ENCODE measurements around the gene CCDC154.

The CCDC154 gene

DNA sequence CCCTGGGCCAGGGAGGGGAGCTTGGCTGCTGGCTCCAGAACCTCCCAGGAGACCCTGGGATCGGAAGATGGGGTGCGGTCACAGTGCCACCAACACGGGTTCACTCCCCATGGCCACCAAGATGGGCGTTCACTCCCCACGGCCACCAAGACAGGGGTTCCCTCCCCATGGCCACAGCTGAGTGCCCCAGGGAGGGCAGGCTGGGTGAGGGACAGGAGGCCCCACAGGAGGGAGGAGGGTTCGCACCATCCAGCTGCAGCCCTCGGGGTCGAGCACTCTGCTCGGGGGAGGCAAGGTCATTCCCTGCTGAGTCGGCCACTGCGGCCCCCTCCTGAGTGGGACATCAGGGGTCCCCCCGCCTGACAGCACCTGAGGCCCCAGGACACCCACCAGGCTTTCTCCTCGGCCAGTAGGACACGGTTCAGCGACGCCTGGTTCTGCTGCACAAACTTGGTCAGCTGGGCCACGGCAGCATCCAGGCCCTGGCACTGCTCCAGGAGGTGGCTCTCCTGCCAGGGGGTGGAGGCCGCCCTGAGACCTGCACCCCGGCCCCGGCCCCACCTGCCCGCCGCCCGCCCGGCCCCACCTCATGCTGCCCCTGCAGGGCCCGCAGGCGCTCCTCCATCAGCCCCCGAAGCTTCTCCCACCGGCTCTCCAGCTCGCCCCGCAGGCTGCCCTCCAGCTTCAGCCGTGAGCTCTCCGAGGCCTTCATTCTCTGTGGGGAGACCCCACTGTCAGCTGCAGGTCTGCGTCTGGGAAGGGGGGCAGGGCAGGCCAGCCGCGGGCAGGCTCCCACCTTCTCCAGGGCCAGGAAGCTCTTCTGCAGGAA lies 5.9 kb downstream of the CCDC154 start:
- in situ Hi-C loops (cut with MboI; ENCODE audit: low sequenced_read_pairs), result no loop called here

DNA sequence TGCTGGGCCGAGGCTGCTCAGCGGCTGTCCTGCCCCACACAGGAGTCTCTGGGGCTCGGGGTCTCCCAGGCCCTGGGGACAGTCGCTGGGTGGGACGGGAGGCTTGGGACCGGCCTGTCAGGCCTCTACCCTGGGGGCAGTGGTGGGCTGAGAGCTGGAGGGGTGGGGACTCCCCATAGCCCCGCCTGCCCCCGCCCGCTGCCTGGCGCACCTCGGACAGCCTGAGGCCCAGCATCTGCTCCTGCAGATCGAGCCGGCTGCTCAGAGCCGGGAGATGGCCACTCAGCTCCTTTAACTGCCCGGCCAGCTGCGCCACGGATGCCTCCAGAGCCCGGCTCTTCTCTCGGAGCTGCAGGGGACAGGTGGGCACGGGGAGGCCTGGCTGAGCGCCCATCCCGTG lies 6.8 kb downstream of the CCDC154 start:
- in situ Hi-C loops (cut with MboI; ENCODE audit: low sequenced_read_pairs), result no loop called here

DNA sequence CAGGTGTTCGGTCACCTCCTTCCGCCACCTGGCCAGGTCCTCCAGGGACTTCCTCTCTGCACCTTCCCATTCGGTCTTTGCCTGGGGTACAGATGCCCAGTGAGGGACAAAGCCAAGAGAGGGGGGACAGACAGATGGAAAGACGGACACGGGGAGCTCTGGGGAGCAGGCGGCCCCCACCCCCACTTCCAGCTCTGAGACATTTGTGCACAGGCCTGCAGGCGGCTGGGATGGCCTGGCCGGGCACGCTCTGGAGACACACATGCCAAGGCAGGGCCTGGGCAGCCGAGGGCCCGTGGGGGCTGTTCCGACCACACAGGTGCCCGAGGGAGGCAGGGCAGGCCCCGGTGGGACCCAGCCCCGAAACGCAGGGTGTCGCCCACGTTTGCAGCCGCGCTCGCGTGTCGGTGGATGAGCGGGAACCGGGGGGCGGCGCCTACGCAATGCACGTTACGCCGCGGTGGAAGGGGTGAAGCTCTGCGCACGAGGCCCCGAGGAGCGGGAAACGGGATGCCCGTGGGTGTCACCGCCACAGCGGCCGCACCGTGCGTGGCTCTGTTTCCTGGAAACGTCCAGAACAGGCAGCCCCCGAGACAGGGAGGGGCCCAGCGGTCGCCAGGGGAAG lies 7.5 kb downstream of the CCDC154 start:
- in situ Hi-C loops (cut with MboI; ENCODE audit: low sequenced_read_pairs), result no loop called here

DNA sequence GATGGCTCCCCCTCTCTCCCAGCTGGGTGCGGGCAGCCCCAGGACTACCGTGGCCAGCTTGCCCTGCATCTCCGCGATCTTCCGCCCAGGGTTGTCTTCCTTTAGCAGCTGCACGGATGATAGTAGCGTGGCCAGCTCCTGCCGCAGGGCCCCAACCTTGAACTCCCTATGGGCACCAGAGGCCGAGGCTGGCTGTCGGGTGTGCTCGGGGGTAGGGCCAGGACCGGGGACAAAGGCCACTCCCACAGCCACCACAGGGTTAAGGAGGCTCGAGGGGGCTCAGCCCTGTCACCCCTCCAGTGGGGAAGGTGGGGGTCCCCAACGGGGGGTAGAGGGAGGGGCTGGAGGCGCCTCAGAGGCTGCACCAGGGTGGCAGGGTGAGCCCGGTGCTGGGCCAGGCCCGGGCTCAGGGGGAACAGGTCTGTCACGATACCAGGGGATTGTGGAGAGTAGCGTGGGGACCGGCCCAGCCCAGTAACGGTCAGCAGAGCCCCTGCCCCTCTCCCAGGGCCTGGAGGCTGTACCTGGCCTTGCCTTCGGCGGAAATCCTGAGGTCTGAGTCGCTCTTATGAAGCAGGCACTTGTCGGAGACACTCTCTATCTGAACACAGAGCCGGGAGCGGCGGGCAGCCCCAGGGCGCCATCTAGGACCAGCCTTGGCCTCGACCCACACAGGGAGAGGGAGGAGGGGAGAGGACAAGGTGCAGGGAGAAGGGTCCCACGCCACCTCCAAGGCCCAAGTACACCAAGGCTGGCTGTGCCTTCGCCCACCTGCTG lies 8.2 kb downstream of the CCDC154 start:
- in situ Hi-C loops (cut with MboI; ENCODE audit: low sequenced_read_pairs), result no loop called here

DNA sequence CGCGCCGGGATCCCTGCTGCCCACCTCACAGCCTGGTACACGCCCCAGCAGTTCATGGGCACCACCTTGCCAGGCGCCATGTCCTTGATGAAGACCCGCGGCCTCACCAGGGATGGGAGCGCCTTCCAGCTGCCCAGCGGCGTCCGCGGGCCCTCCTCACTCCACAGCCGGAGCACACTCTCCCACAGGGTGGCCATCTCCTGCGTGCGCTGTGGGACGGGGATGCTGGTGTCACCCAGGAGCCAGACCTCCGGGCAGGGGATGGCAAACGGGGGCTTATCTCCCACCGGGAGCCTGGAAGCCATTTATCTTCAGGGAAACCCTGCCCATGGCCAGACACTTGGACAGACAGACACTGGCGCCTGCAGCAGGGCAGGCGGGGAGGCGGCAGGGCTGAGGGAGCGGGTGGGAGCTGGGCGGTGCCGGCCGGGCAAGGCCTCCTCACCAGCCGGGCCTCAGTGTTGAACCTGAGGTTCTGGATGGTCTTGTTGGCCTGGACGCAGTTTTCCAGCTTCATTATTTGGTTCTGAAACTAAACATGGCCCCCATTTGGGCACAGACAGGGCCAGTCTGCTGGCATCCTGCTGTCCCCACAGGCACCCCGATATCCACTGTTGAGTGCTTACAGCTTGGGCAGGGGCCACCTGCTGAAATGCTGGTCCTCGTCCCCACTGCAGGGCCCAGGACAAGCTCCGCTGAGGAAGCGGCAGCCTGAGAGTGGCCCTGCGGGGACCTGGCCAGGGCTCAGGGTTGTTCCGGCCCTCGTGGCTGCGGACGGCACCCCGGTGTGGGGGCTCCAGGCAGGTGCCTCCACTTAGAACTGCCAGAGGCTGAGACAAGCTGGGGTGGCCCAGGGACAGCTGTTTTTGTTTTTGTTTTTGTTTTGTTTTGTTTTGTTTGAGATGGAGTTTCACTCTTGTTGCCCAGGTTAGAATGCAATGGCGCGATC lies 9.4 kb downstream of the CCDC154 start:
- in situ Hi-C loops (cut with MboI; ENCODE audit: low sequenced_read_pairs), result no loop called here

DNA sequence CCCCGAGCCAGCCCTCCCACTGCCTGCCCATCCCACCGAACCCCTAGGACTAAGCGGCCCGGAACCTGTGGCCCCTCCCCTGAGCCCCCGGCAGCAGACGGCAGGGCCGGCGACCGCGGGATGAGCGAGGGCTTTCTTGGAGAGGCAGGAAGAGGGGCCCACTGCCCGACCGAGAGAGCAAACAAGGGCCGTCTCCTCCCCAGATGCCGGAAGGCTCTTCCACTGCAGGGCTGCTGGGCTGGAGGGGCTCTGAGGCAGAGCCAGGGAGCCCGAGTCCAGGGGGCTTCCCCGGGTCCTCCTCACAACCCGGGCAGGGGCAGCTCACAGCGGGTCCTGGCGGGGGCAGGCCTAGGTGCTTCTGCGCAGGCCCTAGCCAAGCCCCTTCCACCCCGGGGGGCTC lies 10.6 kb downstream of the CCDC154 start:
- in situ Hi-C loops (cut with MboI; ENCODE audit: low sequenced_read_pairs), result no loop called here

DNA sequence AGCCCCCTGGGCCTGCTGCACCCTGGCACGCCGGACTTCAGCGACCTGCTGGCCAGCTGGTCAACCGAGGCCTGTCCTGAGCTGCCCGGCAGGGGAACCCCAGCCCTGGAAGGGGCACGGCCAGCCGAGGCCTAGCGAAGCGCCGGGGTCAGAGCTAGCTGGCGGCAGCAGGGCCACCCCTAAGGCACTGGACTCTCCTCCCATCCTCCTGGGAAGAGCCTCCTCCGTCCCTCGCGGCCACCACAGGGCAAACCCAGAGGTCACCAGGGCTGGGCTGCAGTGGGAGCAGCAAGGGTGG lies 11.1 kb downstream of the CCDC154 start:
- in situ Hi-C loops (cut with MboI; ENCODE audit: low sequenced_read_pairs), result no loop called here

DNA sequence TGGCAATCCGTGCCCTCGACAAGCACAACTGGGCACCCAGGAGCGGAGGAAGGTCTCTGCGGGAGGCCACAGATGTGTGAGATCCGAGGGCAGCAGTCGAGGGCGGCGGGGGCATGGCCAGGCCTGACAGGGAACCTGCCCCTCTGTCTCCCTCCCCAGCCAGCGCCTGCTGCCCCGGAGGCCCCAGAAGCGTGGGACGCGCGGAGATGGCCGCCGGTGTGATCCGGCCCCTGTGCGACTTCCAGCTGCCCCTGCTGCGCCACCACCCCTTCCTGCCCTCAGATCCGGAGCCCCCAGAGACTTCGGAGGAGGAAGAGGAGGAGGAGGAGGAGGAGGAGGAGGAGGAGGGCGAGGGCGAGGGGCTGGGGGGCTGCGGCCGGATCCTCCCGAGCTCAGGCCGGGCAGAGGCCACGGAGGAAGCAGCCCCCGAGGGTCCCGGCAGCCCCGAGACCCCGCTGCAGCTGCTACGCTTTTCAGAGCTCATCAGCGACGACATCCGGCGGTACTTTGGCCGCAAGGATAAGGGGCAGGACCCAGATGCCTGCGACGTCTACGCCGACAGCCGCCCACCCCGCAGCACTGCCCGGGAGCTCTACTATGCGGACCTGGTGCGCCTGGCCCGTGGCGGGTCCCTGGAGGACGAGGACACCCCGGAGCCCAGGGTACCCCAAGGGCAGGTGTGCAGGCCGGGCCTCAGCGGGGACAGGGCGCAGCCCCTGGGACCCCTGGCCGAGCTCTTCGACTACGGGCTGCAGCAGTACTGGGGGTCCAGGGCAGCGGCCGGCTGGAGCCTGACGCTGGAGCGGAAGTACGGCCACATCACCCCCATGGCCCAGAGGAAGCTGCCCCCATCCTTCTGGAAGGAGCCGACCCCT lies 11.7 kb downstream of the CCDC154 start:
- in situ Hi-C loops (cut with MboI; ENCODE audit: low sequenced_read_pairs), result no loop called here

DNA sequence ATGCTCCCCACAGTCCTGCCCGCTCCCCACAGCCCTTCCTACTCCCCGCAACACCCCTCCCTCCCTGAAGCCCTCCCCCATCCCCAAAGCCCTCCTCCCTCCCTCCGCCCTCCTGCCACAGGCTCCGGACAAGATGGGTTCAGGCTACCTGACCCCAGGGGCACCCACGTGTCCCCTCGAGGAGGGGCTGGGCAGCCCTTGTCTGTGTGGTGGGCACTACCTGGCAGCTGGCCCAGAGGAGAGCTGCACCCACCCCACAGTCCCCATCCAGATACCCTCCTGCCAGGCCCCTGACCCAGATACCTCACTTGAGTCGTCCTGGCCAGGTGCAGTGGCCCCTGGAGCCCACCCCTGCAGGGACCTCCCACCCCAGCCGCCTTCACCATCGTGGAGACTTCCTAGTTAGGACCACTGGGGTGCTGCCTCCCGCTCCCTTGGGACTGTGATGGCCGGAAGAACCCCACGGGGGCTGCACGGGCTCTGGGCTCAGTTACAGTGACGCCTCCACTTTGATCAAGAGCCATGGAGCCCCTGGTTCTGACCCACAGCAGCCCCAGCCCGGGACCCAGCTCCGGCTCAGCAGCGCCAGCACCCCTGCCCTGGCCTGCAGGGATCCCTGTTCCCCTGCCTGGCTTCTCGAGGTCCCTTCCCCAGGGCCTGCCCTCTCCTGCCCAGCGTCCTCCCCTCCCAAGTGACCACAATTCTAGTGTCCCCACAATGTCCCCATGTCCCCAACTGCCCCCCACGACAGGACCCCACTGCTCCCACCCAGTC lies 12.7 kb downstream of the CCDC154 start:
- in situ Hi-C loops (cut with MboI; ENCODE audit: low sequenced_read_pairs), result no loop called here

DNA sequence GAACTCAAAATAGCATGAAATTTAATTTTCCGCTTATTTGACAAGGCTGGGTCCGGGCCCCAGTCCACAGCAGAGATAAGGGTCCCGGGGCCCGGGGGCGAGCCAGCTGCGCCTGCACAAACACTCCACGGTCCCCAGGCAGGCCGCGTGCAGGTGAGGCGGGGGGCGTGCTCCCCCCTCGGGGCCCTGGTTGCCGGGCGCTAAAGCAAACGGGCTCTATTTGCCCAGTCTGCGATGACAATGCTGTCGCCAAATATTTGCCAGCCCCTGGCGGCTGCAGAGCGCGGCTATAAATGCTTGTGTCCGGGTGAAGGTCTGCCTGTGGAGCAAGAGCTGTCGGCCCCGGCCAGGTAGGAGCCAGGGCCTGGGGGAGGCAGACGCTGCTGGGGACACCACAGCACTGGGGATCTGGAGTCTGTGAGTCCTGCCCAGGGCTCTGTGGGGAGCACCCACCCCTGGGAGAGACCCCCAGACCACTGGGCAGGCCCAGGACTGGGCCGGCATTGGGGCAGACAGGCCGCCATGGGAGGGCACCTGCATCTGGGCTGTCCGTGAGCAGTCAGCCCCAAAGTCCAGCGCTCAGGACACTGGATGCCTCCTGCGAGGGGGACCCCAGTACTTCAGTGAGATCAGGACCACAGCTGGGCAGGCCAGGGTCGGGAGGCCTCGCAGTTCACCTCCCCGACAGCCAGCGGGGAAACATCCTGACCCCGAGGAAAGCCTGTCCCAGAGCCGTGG lies 13.4 kb downstream of the CCDC154 start, which contains the start of gene PERCC1:
Gene PERCC1 (plus strand): TSS at position 320 of the 738 bp plus-strand sequence. CDS start 1,516 bp downstream, outside the sequence.
- in situ Hi-C loops (cut with MboI; ENCODE audit: low sequenced_read_pairs), result no loop called here

DNA sequence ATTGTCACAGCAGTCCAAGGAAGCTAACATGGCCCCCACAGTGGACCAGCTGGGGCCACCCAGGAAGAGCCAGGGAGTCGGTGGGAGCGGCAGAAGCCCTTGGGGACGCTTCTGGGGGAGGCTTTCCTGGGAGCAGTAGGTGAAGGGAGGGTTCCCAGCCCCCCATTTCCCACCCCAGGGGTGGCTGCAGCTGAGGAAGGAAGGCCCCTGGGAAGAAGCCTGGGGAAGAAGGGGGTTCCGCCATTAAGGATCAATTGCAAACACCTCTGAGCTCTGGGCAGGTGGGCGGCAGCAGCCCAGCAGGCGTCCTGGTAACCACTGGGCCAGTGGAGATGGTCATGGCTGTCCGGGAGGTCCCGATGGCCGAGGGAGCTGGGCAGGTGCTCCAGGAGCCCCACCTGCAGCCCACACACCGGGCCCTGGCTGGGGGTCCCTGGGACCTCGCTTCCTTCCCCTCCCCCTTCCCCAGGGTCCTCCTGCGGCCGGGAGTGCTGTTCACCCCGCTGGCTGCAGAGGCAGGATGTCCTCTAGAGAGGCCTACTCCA lies 14.1 kb downstream of the CCDC154 start:
- in situ Hi-C loops (cut with MboI; ENCODE audit: low sequenced_read_pairs), result no loop called here

DNA sequence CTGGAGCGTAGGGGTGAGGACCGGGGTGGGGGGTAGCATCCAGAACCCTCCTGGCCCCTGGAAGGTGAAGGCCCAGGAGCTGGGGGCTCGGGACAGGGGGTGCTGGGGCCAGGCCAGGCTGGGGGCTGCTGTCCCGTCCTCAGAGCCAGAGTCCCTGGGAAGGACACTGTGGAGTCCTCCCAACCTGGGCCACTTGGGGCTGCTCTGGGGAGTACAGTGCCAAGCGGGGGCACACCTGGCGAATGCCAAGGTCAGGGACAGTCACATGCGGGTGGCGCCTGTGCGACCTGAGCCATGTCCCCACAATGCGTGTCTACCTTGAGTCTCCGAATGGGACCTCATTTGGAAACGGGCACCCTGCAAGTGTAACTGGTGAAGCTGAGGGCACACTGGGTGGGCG lies 14.7 kb downstream of the CCDC154 start:
- in situ Hi-C loops (cut with MboI; ENCODE audit: low sequenced_read_pairs), result no loop called here

DNA sequence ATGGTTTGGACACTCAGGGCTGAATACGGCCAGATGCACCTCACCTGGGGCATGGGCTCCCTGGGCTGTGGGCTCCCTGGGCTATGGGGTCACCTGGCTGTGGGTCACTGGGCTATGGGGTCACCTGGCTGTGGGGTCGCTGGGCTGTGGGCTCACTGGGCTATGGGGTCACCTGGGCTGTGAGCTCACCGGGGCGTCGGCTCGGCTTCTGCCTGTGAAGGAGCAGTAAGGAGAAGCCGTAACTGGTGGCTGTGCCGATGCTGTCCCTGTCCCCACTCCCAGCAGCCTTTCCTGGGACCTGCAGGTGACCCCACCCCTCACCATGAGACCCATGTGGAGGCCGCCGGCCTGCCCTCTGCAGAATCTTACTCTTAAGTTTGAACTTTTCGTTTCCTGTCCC lies 15.3 kb downstream of the CCDC154 start:
- in situ Hi-C loops (cut with MboI; ENCODE audit: low sequenced_read_pairs), result no loop called here

DNA sequence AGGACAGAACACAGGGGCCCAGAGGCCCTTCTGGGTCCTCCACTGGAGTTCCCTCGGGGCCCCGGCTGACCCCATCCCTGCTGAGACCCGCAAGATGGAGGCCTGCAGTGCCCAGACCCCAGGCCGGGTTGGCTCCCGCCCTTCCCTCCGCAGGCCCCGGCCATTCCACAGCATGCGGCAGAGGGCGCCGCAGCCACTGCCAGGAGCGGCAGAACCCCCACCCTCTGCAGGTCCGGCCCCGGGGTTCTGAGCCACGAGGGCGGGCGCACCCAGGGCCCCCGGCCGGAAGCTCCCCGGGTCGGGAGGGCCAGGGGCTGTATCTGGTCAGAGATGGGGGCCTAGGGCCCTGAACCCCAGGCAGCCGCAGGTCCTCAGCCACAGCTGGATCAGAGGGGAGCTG lies 15.8 kb downstream of the CCDC154 start:
- in situ Hi-C loops (cut with MboI; ENCODE audit: low sequenced_read_pairs), result no loop called here

DNA sequence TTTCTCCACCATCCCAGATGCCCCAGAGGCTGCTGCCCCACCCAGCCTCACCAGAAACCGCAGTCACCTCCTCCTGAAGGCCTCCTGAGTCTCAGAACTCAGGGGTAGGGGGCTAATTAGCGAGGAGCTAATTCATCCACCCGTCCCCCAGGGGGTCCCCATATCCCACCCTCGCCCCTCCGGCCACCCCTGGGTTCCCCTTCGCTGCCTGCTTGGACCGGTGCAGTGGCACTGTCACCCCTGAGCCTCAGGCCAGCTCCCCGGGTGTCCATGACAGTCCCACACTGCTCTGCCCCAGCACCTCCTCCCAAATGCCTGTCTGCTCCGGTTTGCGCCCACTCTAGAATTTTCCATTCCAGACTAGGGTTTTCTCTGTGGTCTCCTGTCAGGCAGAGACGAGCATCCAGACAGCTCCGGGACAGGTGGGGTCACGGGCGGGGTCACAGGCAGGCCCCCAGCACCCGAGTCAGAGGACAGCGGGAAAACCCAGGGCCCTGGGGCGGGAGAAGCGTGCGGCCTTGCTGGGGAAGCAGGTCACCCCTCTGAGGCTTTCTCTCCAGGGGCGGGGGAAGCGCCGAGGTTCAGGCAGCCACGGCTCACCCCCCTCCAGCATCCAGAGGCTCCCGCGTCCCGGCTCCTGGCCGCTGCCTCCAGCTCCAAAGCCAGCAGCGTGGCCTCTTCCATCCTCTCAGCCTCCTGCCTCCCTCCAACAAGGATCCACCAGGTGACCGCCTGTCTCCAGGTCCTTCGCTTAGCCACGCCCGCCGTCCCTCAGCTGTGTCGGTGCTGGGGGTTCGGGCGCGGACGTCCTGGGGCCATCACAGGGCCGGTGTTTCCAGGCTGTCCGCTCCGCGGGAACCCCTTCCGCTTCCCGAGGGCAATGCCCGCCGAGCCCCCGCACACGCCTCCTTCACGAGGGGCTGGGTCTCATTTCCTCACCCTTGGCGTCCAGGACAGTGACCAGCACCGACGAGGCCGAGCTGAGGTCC lies 16.6 kb downstream of the CCDC154 start:
- in situ Hi-C loops (cut with MboI; ENCODE audit: low sequenced_read_pairs), result no loop called here

DNA sequence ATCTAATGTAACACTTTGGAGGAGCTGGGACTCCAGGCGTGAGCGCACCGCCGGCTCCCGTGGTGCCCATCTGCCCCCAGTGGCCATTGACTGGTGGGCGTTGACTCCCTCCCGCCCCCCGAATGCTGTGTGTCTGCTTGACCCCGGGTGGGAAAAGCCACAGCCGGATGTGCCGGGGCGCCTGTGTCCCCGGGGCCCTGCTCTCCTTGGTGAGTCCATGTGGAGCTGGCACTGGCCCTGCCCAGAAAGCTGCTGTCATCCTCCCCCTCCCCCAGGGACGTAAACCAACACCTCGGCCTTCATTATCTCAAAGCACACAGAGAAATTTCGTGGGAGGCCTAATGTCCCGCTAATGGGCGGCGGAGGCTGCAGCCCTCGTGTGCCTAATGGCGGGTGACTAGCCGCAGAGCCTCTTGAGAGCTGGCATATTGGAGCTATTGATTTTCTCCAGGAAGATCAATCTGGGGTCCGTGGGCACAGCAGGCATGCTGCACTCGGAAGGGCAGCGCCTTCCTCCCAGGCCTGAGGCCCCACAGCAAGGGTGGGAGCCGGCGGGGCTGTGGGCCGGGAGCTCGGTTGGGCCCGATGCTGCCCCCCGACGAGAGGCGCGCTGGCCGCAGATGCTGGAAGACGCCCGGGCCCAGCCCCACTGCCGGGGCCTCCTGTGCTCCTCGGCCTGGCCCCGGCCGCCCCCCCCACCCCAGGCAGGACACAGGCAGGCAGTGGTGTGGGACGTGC lies 17.5 kb downstream of the CCDC154 start:
- in situ Hi-C loops (cut with MboI; ENCODE audit: low sequenced_read_pairs), result no loop called here
